GM23248 (cell line): ENCODE results near the gene FRMD5.

Experiments used
- EZH2 ChIP-seq: fragments of 200-600 bp; sonication (generic); IDR thresholded peaks from 2 replicates; pipeline ENCODE4 v1.6.1; 2018; ENCODE audit warnings: antibody characterized with exemption, mild to moderate bottlenecking; ENCODE audit not compliant: insufficient read depth, poor library complexity, severe bottlenecking
- EZH2phosphoT487 ChIP-seq: fragments of 200-600 bp; sonication (generic); IDR thresholded peaks from 2 replicates; pipeline ENCODE4 v1.6.1; 2018; ENCODE audit warnings: antibody characterized with exemption, moderate library complexity, mild to moderate bottlenecking, low read depth; ENCODE audit not compliant: insufficient read depth

- TF ChIP-seq EZH2, result no peak
- TF ChIP-seq EZH2phosphoT487, result no peak
Measured at GRCh38 chr15:44094781-44095180, 100.3 kb downstream of the FRMD5 start.
